HL-60/S4 (cell line): ENCODE results near the gene CENATAC.
"Not testable (repeated sequence)": the region's sequence is repeated elsewhere in the genome, so short reads cannot be mapped to it uniquely, and the experiment has no call there.

Source experiments
- in situ Hi-C: fragments of 300-500 bp; cut with MboI; formaldehyde crosslinking; loops from 2 replicates; pipeline ENCODE4 v1.14.3; 2022; ENCODE audit warnings: low sequenced_read_pairs

The CENATAC gene

DNA sequence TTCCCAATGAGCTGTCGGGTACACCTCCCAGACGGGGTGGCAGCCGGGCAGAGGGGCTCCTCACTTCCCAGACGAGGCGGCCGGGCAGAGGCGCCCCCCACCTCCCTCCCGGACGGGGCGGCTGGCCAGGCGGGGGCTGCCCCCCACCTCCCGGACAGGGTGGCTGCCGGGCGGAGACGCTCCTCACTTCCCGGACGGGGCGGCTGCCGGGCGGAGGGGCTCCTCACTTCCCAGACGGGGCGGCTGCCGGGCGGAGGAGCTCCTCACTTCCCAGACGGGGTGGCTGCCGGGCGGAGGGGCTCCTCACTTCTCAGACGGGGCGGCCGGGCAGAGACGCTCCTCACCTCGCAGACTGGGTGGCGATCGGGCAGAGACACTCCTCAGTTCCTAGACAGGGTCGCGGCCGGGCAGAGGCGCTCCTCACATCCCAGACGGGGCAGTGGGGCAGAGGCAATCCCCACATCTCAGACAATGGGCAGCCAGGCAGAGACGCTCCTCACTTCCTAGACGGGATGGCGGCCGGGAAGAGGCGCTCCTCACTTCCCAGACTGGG is 6.4 kb upstream of the CENATAC start:
- in situ Hi-C loops = not testable (repeated sequence)

DNA sequence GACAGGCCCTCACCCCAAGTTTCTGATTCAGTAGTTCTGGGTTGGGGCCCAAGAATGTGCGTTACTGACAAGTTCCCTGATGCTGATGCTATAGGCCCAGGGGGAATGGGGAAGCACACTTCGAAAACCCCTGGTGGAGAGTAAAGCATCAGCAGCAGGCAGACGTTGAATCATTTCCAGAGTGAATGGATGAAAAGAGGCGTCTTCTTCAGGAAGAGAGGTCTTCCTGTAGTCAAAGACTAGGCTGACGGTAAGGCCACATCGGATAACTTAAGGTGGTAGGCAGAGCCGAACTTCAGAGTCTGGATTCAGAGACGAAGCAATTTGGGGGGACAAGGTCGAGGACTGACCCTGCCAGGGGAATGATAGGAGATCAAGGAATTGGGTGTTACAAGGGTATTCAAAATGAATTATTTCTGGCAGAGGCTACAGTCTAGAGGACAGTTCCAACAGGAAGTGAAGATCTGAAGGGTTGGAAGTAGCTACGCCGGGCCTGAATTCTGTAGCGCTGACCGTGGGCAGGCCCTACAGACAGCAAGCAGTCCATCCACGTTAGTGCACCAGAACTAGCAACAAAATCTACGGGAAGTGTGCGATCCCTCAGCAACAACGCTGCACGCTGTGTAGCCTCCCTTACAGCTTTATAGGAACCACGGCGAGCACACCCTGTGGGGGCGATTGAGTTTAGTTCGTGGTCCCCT is 862 bp upstream of the CENATAC start:
- in situ Hi-C loops = no loop called here

- in situ Hi-C loops = no loop called here
Measured at GRCh38 chr11:118998388-118998717, 415 bp downstream of the CENATAC start.

DNA sequence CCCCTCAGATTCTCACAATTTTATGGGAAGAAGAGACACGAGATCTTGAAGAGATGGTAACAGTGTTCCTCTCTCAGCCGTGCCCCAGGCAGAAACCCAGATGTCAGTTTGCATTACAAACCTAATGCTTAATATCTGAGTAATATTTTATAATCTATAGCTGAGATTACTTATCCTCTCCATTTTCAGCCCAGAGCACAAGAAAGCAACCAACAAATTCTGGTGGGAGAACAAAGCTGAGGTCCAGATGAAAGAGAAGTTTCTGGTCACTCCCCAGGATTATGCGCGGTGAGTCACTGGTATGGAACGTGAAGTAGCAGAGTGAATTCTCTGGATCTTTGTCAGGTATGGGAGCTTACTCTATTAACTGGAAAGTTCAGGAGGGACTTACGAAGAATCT is 884 bp downstream of the CENATAC start:
- in situ Hi-C loops = no loop called here

DNA sequence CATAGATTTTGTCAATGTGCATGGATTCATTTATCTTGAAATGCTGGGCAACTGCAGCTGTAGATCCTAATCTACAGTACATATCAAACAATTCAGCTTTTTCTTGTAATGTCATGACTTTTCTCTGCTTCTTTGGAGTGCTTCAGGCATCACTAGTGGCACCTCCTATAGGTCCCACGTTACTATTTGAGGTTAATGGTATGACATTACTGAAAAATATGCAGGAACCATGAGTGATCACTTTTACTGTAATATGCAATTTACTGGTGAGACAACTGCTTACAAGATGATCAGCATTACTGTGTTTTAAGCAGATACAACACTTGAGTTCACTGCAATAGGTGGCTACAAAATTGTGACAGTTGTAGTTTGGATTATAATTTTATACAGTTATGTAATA is 3.0 kb downstream of the CENATAC start:
- in situ Hi-C loops = no loop called here

GRCh38 chr11:119006656-119007055 is 8.7 kb downstream of the CENATAC start:
- in situ Hi-C loops = no loop called here

- in situ Hi-C loops = no loop called here
Measured at GRCh38 chr11:119011476-119012053, 13.6 kb downstream of the CENATAC start.

DNA sequence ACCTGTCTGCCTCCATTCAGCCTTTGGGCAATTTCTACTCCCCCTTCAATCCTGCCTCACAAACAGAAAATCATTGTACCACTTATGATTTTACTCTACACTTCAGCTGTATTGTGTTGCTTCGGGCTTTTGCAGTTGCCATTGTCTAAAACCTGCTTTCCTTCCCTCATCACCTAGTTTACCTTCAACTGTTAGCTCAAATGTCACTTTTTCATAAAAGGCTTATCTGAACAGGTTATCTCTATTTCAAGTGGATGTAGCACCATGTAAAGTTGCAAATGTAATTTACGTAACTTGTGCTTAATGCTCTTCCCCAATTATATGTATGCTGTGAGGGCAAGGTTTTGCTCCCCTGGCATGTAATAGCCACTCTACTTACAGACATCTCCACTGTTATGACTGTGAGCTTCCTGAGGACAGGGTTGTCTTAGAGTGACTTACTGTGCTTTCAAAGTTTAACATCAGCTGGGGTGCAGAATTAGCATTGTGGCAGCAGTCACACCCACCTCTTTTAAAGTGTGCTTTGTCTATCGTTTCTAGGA is 14.8 kb downstream of the CENATAC start:
- in situ Hi-C loops = no loop called here

DNA sequence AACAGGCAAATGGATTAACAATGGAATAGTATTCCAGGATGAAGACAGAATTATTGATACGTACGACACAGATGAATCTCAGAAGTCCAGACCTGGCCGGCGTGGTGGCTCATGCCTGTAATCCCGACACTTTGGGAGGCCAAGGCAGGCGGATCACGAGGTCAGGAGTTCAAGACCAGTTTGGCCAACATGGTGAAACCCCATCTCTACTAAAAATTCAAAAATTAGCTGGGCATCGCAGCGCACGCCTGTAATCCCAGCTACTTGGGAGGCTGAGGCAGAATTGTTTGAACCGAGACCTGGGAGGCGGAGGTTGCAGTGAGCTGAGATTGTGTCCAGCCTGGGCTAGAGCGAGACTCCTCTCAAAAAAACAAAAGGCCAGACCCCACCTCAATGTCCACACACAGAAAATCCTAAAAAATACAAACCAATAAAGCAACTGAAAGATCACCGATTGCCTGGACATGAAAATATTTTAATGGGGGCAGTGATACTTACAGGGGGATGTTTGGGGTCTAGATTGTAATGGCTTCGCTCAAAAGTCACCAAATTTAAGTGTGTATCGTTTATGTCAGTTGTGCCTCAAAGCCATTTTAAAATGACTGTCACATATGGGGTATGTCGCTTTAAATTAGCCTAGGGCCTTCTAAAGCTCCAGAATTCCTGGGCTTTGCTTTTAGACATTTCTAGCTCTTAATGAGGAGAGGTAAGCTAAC is 16.4 kb downstream of the CENATAC start:
- in situ Hi-C loops = no loop called here

DNA sequence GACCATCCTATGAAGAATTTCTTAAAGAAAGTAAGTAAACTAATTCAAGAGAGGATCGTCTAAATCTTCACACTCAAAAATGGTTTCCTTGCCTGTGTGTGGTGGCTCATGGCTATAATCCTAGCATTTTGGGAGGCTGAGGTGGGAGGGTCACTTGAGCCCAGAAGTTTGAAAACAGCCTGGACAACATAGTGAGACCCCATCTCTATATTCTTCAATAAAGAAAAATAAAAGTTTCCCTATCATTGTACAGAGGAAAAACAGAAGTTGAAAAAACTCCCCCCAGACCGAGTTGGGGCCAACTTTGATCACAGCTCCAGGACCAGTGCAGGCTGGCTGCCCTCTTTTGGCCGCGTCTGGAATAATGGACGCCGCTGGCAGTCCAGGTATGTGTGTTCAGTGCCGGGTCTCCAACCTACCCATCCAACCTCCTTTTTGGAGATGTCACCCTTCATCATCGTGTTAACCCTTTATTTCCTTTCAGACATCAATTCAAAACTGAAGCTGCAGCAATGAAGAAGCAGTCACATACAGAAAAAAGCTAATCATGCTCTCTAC is 17.2 kb downstream of the CENATAC start:
- in situ Hi-C loops = no loop called here

DNA sequence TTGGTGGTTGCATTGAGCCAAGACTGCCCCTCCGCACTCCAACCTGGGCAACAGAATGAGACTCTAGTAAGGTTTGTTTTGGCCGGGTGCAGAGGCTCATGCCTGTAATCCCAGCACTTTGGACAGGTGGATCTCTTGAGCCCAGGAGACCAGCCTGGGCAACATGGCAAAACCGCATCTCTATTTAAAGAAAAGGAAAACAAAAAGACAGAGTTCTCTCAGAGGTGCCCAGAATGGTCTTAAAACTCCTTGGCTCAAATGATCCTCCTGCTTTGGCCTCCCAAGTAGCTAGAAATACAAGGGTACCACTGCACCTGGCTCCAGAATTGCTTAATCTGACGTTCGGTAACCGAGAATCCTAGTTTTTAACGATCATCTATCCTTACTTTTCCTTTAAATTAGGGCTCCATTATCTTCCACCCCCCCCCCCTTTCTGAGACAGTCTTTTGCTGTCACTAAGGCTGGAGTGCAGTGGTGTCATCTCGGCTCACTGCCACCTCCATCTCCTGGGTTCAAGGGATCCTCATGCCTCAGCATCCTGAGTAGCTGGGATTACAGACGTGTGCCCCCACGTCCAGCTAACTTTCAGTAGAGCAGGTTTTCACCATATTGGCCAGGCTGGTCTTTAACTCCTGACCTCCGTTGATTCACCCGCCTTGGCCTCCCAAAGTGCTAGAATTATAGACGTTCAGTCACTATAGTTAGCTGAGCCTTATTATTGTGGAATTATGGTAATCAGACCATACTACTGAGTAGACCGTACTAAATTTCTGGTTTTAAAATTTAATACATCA is 18.5 kb downstream of the CENATAC start:
- in situ Hi-C loops = no loop called here

GRCh38 chr11:119017377-119017776 is 19.4 kb downstream of the CENATAC start:
- in situ Hi-C loops = not testable (repeated sequence)

DNA sequence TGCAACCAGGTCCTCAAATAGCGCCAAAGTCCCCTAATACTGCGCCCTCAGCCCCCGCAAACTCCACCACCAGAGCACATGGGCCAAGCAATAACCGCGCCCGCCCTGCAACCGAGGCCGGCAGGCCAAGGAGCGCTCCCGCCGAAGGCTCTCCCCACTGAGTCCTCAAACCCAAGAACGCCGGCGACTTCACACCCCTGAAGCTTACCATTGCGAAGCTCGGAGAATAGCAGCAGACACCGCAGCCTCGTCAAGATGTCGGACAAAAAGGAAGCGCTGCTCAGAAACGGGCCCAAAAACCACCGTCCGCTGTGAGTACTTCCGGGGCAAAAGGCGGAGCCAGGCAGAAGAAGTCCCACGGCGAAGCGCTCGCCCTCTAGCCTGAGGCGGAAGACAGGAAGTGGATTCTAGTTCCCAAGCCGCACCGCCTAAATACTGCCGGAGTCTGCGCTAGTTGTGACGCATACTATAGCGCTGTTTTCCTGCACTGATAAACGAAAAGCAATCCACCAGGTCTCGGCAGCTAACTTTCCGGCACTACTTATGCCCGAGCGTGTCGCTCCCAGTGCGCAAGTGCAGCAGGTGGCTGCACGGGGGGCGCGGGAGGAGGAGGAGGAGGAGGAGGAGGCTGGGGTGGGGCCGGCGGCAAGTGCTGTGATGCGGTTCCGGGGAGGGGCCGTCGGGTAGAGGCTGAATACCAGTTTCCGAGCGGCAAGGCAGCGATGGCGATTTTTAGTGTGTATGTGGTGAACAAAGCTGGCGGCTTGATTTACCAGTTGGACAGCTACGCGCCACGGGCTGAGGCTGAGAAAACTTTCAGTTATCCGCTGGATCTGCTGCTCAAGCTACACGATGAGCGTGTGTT is 20.4 kb downstream of the CENATAC start, which contains the start of the genes RPS25 and TRAPPC4:
Gene RPS25, minus strand, starts transcription at position 270 of the 865 bp plus-strand sequence. Its CDS starts 59 bp downstream, at position 211.
Gene TRAPPC4, plus strand, starts transcription at position 693 of the 865 bp plus-strand sequence. Its CDS starts 30 bp downstream, at position 723.
- in situ Hi-C loops = no loop called here

DNA sequence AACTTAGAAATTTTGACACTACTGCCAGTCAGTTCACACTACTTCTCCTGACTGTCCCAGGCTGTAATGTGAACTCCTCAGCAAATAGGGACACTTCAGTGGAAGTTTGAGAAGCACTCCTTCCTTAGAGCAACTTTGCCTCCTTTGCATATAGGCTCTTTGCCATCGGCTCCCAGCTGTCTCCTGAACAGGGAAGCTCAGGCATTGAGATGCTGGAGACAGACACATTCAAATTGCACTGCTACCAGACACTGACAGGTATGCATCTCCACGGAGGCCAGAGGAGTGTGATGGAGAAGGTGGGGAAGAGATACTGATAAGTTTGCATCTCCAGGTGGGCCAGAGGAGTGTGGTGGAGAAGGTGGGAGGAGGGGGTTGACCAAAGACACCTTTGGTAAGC is 22.1 kb downstream of the CENATAC start:
- in situ Hi-C loops = no loop called here

- in situ Hi-C loops = no loop called here
Measured at GRCh38 chr11:119021631-119022030, 23.7 kb downstream of the CENATAC start.

DNA sequence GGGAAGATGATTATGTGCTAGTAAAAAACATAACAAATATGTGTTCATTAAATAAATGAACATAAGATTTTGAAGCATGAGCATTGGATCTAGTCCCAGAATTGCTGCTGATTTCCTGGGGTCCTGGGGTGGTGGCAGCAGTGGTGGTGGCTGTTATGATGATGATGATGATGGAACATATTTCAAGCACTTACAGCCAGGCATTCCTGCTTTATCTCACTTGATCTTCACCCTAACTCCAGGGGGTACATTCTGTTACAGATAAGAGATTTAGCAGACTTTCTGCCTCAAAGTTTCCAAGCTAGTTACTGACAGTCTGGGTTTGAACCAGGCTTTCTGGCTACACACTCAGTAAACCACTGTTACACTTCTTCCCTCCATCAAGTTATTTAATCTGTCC is 25.8 kb downstream of the CENATAC start:
- in situ Hi-C loops = no loop called here

- in situ Hi-C loops = no loop called here
Measured at GRCh38 chr11:119024430-119025098, 26.6 kb downstream of the CENATAC start.

GRCh38 chr11:119025099-119025473 is 27.1 kb downstream of the CENATAC start:
- in situ Hi-C loops = no loop called here

GRCh38 chr11:119025541-119025940 is 27.6 kb downstream of the CENATAC start:
- in situ Hi-C loops = no loop called here
